ENCODE results near the gene CERT1.

DNA sequence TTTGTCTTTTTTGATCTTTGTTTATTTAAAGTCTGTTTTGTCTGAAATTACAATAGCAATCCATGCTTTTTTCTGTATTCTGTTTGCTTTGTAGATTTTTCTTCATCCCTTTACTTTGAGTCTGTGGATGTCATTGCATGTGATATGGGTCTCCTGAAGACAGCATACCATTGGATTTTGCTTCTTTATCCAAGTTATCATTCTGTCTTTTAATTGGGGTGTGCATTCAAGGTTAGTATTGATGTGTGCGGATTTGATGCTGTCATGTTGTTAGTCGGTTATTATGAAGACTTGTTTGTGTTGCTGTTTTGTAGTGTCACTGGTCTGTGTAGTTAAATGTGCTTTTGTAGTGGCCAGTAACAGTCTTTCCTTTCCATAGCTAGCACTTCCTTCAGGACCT, 23.3 kb upstream of the CERT1 start:
- TF ChIP-seq, protein P1, sequence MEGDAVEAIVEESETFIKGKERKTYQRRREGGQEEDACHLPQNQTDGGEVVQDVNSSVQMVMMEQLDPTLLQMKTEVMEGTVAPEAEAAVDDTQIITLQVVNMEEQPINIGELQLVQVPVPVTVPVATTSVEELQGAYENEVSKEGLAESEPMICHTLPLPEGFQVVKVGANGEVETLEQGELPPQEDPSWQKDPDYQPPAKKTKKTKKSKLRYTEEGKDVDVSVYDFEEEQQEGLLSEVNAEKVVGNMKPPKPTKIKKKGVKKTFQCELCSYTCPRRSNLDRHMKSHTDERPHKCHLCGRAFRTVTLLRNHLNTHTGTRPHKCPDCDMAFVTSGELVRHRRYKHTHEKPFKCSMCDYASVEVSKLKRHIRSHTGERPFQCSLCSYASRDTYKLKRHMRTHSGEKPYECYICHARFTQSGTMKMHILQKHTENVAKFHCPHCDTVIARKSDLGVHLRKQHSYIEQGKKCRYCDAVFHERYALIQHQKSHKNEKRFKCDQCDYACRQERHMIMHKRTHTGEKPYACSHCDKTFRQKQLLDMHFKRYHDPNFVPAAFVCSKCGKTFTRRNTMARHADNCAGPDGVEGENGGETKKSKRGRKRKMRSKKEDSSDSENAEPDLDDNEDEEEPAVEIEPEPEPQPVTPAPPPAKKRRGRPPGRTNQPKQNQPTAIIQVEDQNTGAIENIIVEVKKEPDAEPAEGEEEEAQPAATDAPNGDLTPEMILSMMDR (conservative IDR thresholded peaks at IDR 0.05; ENCODE audit: low read depth, low read length), result no peak
- no peak for TF ChIP-seq EZH2 (IDR thresholded peaks at IDR 0.05; ENCODE audit: borderline replicate concordance, low read depth, low read length, poor library complexity, severe bottlenecking)
